Keratinocyte (primary cell): ENCODE data around the gene JMJD1C. TPM values are rescaled to one million over a fixed set of nuclear protein-coding genes. Genes with fewer than 3 reads are reported as not detected.
"Not testable (repeated sequence)": the region's sequence is repeated elsewhere in the genome, so short reads cannot be mapped to it uniquely, and the experiment has no call there.

Source experiments
- DNase-seq: peaks from one replicate; pipeline ENCODE4 v3.0.0-alpha.2; 2011; ENCODE audit warnings: low read depth, missing footprints, low spot score
- FAIRE-seq: peaks from 2 replicates; lab custom pipeline; 2011; peaks lifted over from hg19 to GRCh38; lab: Jason Lieb, UNC
- H2AFZ ChIP-seq: 2 replicates; pipeline ENCODE4 v1.6.0; 2012; ENCODE audit warnings: low read length, control low read depth, inconsistent platforms; ENCODE audit not compliant: control insufficient read depth
- H3K27ac ChIP-seq: 2 replicates; pipeline ENCODE4 v1.5.1; 2011; ENCODE audit warnings: low read length; ENCODE audit not compliant: control insufficient read depth, insufficient read depth
- H3K27me3 ChIP-seq: 3 replicates; pipeline ENCODE4 v1.6.0; 2011; ENCODE audit warnings: low read length; ENCODE audit not compliant: control insufficient read depth, insufficient read depth; ENCODE audit errors: extremely low read depth
- H3K36me3 ChIP-seq, 2 experiments: 2 replicates in 1 of 2; 3 replicates in 1 of 2; pipeline ENCODE4 v1.5.1; 2011; ENCODE audit warnings: low read length in 2 of 2, mild to moderate bottlenecking in 1 of 2; ENCODE audit not compliant: control insufficient read depth in 2 of 2, insufficient read depth in 2 of 2; ENCODE audit errors: extremely low read depth in 1 of 2
- H3K4me1 ChIP-seq: 3 replicates; pipeline ENCODE4 v1.5.1; 2011; ENCODE audit warnings: low read length; ENCODE audit not compliant: control insufficient read depth, insufficient read depth; ENCODE audit errors: extremely low read depth
- H3K4me2 ChIP-seq: 3 replicates; pipeline ENCODE4 v1.6.0; 2011; ENCODE audit warnings: low read depth, low read length; ENCODE audit not compliant: control insufficient read depth, insufficient read depth; ENCODE audit errors: extremely low read depth
- H3K4me3 ChIP-seq, 3 experiments: fragments of 200-600 bp in 1 of 3; sonication (generic) in 1 of 3; 2 replicates in 2 of 3; 3 replicates in 1 of 3; pipeline ENCODE4 v1.5.1; 2011 to 2016; ENCODE audit warnings: low read length in 3 of 3, mild to moderate bottlenecking in 3 of 3, control low read depth in 2 of 3, inconsistent platforms in 1 of 3, low read depth in 1 of 3, mixed read lengths in 1 of 3, mixed run types in 1 of 3, moderate library complexity in 1 of 3; ENCODE audit not compliant: control insufficient read depth in 2 of 3, insufficient read depth in 2 of 3; ENCODE audit errors: extremely low read depth in 1 of 3
- H3K79me2 ChIP-seq: 2 replicates; pipeline ENCODE4 v1.6.0; 2012; ENCODE audit warnings: low read length; ENCODE audit not compliant: control insufficient read depth, insufficient read depth
- H3K9ac ChIP-seq: 3 replicates; pipeline ENCODE4 v1.6.0; 2011; ENCODE audit warnings: low read length; ENCODE audit not compliant: control insufficient read depth, insufficient read depth; ENCODE audit errors: extremely low read depth
- H3K9me1 ChIP-seq: 3 replicates; pipeline ENCODE4 v1.6.0; 2011; ENCODE audit warnings: low read length; ENCODE audit not compliant: control insufficient read depth, insufficient read depth; ENCODE audit errors: extremely low read depth
- H3K9me3 ChIP-seq: 2 replicates; pipeline ENCODE4 v1.5.1; 2012; ENCODE audit warnings: low read depth, low read length; ENCODE audit not compliant: control insufficient read depth
- H4K20me1 ChIP-seq: 3 replicates; pipeline ENCODE4 v1.6.0; 2011; ENCODE audit warnings: low read length; ENCODE audit not compliant: control insufficient read depth, insufficient read depth; ENCODE audit errors: extremely low read depth
- EZH2 ChIP-seq: IDR thresholded peaks from one replicate; pipeline ENCODE4 v1.6.1; 2012; ENCODE audit warnings: inconsistent platforms, mild to moderate bottlenecking, low read length, moderate library complexity
- dilution Hi-C: fragments of 300-500 bp; cut with MboI; formaldehyde crosslinking; loops from one replicate; pipeline ENCODE4 v1.7.0; 2020; ENCODE audit warnings: low sequenced_read_pairs; ENCODE audit not compliant: extremely low pct_ligation_motif_present
- polyA plus RNA-seq, 5 experiments: library from polyadenylated mRNA; depleted of rRNA in 3 of 5; stranded (reverse) in 3 of 5; stranded (forward) in 1 of 5; unstranded in 1 of 5; fragments of >200 nt; gene quantifications; 1 replicate in 1 of 5; 2 replicates in 3 of 5; 3 replicates in 1 of 5; pipeline versions ENCODE4 v1.2.1 to v1.2.3, GENCODE V29; 2011 to 2012; ENCODE audit warnings: missing spikeins in 2 of 5, low read depth in 1 of 5, low replicate concordance in 1 of 5
- TF ChIP-seq, protein P1 (sequence below), 3 experiments: IDR thresholded peaks in 1 of 3; conservative IDR thresholded peaks in 1 of 3; optimal IDR thresholded peaks in 1 of 3; 2 replicates in 2 of 3; 3 replicates in 1 of 3; pipeline versions ENCODE3 to v1.5.1; 2011; ENCODE audit warnings: low read length in 3 of 3, mild to moderate bottlenecking in 3 of 3, moderate library complexity in 2 of 3, control low read depth in 1 of 3, inconsistent platforms in 1 of 3; ENCODE audit not compliant: insufficient read depth in 2 of 3; ENCODE audit errors: extremely low read depth in 1 of 3

JMJD1C gene
- polyA plus RNA-seq, 1 donor (not counting 4 experiments of a cell fraction or from before 2014, with no cell fraction given) = 38.2 TPM

DNA sequence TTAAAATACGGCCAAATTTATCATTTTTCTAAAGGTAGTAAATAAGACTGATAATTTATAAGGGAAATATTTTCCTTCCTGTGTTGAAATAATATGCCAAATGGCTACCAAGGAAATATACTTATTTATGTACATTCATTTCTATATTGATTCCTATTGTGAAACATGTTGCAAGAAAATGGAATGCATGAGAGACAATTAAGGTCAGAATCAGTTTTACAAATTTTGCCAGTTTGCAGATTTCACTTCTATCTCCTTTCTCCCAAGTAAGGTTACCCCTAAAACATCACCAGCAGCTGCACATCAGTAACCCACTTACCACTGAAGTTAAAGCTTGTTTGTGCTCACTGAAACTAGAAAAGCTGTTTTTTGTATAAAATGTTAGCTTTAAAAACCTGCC is 36.2 kb upstream of the JMJD1C start:
- FAIRE-seq = no peak
- no peak for TF ChIP-seq EZH2
- TF ChIP-seq, protein P1, sequence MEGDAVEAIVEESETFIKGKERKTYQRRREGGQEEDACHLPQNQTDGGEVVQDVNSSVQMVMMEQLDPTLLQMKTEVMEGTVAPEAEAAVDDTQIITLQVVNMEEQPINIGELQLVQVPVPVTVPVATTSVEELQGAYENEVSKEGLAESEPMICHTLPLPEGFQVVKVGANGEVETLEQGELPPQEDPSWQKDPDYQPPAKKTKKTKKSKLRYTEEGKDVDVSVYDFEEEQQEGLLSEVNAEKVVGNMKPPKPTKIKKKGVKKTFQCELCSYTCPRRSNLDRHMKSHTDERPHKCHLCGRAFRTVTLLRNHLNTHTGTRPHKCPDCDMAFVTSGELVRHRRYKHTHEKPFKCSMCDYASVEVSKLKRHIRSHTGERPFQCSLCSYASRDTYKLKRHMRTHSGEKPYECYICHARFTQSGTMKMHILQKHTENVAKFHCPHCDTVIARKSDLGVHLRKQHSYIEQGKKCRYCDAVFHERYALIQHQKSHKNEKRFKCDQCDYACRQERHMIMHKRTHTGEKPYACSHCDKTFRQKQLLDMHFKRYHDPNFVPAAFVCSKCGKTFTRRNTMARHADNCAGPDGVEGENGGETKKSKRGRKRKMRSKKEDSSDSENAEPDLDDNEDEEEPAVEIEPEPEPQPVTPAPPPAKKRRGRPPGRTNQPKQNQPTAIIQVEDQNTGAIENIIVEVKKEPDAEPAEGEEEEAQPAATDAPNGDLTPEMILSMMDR (optimal IDR thresholded peaks at IDR 0.05 in 1 of 3, IDR thresholded peaks at IDR 0.05 in 1 of 3, conservative IDR thresholded peaks at IDR 0.05 in 1 of 3; ENCODE audit: extremely low read depth in 1 of 3, insufficient read depth in 2 of 3, low read length in 3 of 3) = no peak
- no peaks in the 10 kb centered on the region for H3K9me3 ChIP-seq
- H3K4me1 ChIP-seq = peaks cover 17% of the 10 kb centered on the region
- H2AFZ ChIP-seq = no peak overlapping the region
- no peak overlapping the region for H3K27ac ChIP-seq
- no peak overlapping the region for H3K9ac ChIP-seq
- no peaks in the 10 kb centered on the region for H3K9me1 ChIP-seq
- peaks cover 0 to 5% of the 10 kb centered on the region in 2 experiments for H3K36me3 ChIP-seq
- no peaks in the 10 kb centered on the region for H3K27me3 ChIP-seq
- peaks cover 7% of the 10 kb centered on the region for H4K20me1 ChIP-seq
- DNase-seq = no peak
- H3K79me2 ChIP-seq = peaks cover 81% of the 10 kb centered on the region
- dilution Hi-C loops = no loop called here
- H3K4me3 ChIP-seq = no peak overlapping the region
- no peak overlapping the region for H3K4me2 ChIP-seq

DNA sequence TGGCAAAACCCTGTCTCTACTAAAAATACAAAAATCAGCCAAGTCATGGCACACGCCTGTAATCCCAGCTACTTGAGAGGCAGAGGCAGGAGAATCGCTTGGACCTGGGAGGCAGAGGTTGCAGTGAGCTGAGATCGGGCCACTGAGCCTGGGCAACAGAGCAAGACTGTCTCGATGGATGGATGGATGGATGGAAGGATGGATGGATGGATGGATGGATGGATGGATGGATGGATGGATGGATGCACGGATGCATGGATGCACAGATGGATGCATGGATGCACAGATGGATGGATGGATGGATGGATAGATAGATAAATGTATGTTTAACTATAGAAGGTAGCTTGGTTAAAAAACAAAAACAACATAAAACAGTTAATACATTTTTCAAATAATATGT is 34.8 kb upstream of the JMJD1C start:
- H3K4me2 ChIP-seq, H2AFZ ChIP-seq, H3K9me1 ChIP-seq, H3K9me3 ChIP-seq, H3K4me3 ChIP-seq, H3K36me3 ChIP-seq, H4K20me1 ChIP-seq, dilution Hi-C loops, H3K9ac ChIP-seq, FAIRE-seq, H3K27me3 ChIP-seq, H3K27ac ChIP-seq, DNase-seq: not testable (repeated sequence)
- peaks cover 17% of the 10 kb centered on the region for H3K4me1 ChIP-seq
- H3K79me2 ChIP-seq = peaks cover 74% of the 10 kb centered on the region

DNA sequence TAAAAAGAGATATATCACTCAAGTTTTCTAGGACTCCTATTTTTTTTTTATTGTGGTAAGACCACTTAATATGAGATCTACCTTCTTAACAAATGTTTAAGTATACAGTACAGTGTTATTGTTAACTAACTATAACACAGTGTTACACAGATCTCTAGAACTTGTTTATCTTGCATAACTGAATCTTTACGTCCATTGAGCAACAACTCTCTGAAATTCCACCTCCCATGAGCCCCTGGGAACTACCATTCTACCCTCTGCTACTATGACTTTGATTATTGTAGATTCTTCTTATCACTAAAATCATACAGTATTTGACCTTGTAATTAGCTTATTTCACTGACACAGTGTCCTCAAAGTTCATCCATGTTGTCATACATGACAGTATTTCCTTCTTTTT is 32.9 kb upstream of the JMJD1C start:
- no peak overlapping the region for H3K27ac ChIP-seq
- peaks cover 0 to 5% of the 10 kb centered on the region in 2 experiments for H3K36me3 ChIP-seq
- no peak overlapping the region for H3K4me2 ChIP-seq
- TF ChIP-seq, protein P1 (optimal IDR thresholded peaks at IDR 0.05 in 1 of 3, IDR thresholded peaks at IDR 0.05 in 1 of 3, conservative IDR thresholded peaks at IDR 0.05 in 1 of 3; ENCODE audit: extremely low read depth in 1 of 3, insufficient read depth in 2 of 3, low read length in 3 of 3) = no peak
- no peak for TF ChIP-seq EZH2
- peaks cover 3% of the 10 kb centered on the region for H3K4me1 ChIP-seq
- no peak overlapping the region for H3K9ac ChIP-seq
- peaks cover 71% of the 10 kb centered on the region for H3K79me2 ChIP-seq
- H3K27me3 ChIP-seq = no peaks in the 10 kb centered on the region
- H4K20me1 ChIP-seq = peaks cover 2% of the 10 kb centered on the region
- DNase-seq (no peak), FAIRE-seq (no peak)
- no peaks in the 10 kb centered on the region for H3K9me1 ChIP-seq
- no peaks in the 10 kb centered on the region for H3K9me3 ChIP-seq
- no peak overlapping the region for H3K4me3 ChIP-seq
- no peak overlapping the region for H2AFZ ChIP-seq
- dilution Hi-C loops = no loop called here
